K562 (cell line): ENCODE measurements around the gene ACADSB. TPM values are rescaled to one million over a fixed set of nuclear protein-coding genes. Genes with fewer than 3 reads are reported as not detected.

Experiments used
- CBFA2T2 ChIP-seq: fragments of 450-650 bp; conservative IDR thresholded peaks from 2 replicates; pipeline ENCODE4 v1.6.1; 2017; ENCODE audit warnings: mild to moderate bottlenecking
- GATAD2B ChIP-seq: fragments of 450-650 bp; IDR thresholded peaks from 2 replicates; pipeline ENCODE4 v1.6.1; 2017; ENCODE audit warnings: mild to moderate bottlenecking, borderline replicate concordance
- GTF2A2 ChIP-seq: IDR thresholded peaks from 2 replicates; pipeline ENCODE4 v1.6.1; 2016; ENCODE audit warnings: mild to moderate bottlenecking, missing genetic modification characterization, missing compliant biosample characterization
- ILK ChIP-seq: fragments of 450-650 bp; IDR thresholded peaks from 2 replicates; pipeline ENCODE4 v1.6.1; 2016; ENCODE audit warnings: missing genetic modification characterization, low read depth, mild to moderate bottlenecking, missing compliant biosample characterization, moderate library complexity, borderline replicate concordance
- RAD21 ChIP-seq, 2 experiments: fragments of 250-450 bp in 1 of 2; fragments of 450-650 bp in 1 of 2; sonication (Bioruptor Pico) in 1 of 2; formaldehyde crosslinking in 1 of 2; IDR thresholded peaks in 1 of 2; conservative IDR thresholded peaks in 1 of 2; 2 replicates each; pipeline versions ENCODE4 v1.4.0 to v1.8.0; 2020 to 2022; ENCODE audit warnings: mild to moderate bottlenecking in 2 of 2, moderate library complexity in 1 of 2
- SPI1 ChIP-seq: IDR thresholded peaks from 2 replicates; pipeline ENCODE4 v1.6.1; 2011; ENCODE audit warnings: low read depth, low read length, control low read depth, borderline replicate concordance
- U2AF2 ChIP-seq: fragments of 200-400 bp; formaldehyde crosslinking; optimal IDR thresholded peaks from 2 replicates; pipeline ENCODE3; 2017; ENCODE audit warnings: low read depth, mild to moderate bottlenecking, low read length
- ZNF224 ChIP-seq: sonication (generic); formaldehyde crosslinking; IDR thresholded peaks from 2 replicates; pipeline ENCODE4 v1.8.0; 2022; ENCODE audit warnings: mild to moderate bottlenecking, missing genetic modification reagents
- ZNF239 ChIP-seq: fragments of 250-450 bp; sonication (Bioruptor Pico); IDR thresholded peaks from 2 replicates; pipeline ENCODE4 v1.4.0; 2020; ENCODE audit warnings: mild to moderate bottlenecking
- ZNF384 ChIP-seq: IDR thresholded peaks from 2 replicates; pipeline ENCODE4 v1.6.1; 2012; ENCODE audit warnings: low read depth, low read length, improper control_type of control experiment
- polyA plus RNA-seq, 8 experiments: library from polyadenylated mRNA; depleted of rRNA in 4 of 8; stranded (reverse) in 5 of 8; unstranded in 3 of 8; fragments of >200 nt; fragmentation: Nextera tagmentation in 2 of 8; fragmentation: Illumina TruSeq in 1 of 8; extraction: Ambion mirVana in 2 of 8; extraction: Trizol in 1 of 8; gene quantifications; 2 replicates each; pipeline versions ENCODE4 v1.2.1 to v1.2.3, GENCODE V29; 2011 to 2014; ENCODE audit warnings: inconsistent platforms in 1 of 8, missing spikeins in 1 of 8
- total RNA-seq, 7 experiments: library from RNA; depleted of rRNA in 6 of 7; stranded (reverse); fragments of >200 nt in 6 of 7; fragmentation: Illumina TruSeq in 2 of 7; extraction: Trizol in 2 of 7; gene quantifications; 2 replicates each; pipeline versions ENCODE4 v1.2.1 to v1.2.3, GENCODE V29; 2011 to 2021; ENCODE audit warnings: low replicate concordance in 1 of 7
- TF ChIP-seq, protein P1 (sequence below): conservative IDR thresholded peaks from 2 replicates; pipeline ENCODE4 v1.6.1; 2011; ENCODE audit warnings: low read depth, mild to moderate bottlenecking, low read length; ENCODE audit not compliant: control insufficient read depth
- TF ChIP-seq, protein P2 (sequence below), 2 experiments: fragments of 450-650 bp in 1 of 2; sonication (generic) in 1 of 2; formaldehyde crosslinking in 1 of 2; IDR thresholded peaks; 2 replicates each; pipeline versions ENCODE4 v1.7.1 to v1.9.0; 2016 to 2022; ENCODE audit warnings: inconsistent platforms in 1 of 2, mild to moderate bottlenecking in 1 of 2, missing genetic modification reagents in 1 of 2

ACADSB gene
- total and polyA plus RNA-seq, 9 of the 15 experiments (the other 6 are each of a cell fraction or from before 2014, with no cell fraction given): 2.9 to 9.1 (median 5.8) TPM

DNA sequence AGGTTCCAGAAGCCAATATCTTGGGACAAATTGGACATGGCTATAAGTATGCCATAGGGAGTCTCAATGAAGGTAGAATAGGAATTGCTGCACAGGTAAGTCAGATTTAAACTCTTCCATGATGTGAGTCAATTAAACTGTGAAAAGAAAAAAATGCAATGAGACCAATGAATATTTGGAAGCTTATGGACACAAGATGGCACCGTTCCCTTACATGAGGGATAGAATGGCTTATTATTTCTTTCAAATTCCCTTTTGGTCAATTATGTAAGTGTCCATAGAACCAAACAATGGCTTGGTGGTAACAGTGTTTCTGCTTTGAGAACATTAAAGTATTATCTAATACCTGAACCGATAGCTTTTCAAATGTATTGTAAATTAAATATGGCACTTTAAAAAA lies 35.6 kb downstream of the ACADSB start (continued):
- TF ChIP-seq, protein P1, sequence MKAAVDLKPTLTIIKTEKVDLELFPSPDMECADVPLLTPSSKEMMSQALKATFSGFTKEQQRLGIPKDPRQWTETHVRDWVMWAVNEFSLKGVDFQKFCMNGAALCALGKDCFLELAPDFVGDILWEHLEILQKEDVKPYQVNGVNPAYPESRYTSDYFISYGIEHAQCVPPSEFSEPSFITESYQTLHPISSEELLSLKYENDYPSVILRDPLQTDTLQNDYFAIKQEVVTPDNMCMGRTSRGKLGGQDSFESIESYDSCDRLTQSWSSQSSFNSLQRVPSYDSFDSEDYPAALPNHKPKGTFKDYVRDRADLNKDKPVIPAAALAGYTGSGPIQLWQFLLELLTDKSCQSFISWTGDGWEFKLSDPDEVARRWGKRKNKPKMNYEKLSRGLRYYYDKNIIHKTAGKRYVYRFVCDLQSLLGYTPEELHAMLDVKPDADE: no peak
- TF ChIP-seq, protein P2, sequence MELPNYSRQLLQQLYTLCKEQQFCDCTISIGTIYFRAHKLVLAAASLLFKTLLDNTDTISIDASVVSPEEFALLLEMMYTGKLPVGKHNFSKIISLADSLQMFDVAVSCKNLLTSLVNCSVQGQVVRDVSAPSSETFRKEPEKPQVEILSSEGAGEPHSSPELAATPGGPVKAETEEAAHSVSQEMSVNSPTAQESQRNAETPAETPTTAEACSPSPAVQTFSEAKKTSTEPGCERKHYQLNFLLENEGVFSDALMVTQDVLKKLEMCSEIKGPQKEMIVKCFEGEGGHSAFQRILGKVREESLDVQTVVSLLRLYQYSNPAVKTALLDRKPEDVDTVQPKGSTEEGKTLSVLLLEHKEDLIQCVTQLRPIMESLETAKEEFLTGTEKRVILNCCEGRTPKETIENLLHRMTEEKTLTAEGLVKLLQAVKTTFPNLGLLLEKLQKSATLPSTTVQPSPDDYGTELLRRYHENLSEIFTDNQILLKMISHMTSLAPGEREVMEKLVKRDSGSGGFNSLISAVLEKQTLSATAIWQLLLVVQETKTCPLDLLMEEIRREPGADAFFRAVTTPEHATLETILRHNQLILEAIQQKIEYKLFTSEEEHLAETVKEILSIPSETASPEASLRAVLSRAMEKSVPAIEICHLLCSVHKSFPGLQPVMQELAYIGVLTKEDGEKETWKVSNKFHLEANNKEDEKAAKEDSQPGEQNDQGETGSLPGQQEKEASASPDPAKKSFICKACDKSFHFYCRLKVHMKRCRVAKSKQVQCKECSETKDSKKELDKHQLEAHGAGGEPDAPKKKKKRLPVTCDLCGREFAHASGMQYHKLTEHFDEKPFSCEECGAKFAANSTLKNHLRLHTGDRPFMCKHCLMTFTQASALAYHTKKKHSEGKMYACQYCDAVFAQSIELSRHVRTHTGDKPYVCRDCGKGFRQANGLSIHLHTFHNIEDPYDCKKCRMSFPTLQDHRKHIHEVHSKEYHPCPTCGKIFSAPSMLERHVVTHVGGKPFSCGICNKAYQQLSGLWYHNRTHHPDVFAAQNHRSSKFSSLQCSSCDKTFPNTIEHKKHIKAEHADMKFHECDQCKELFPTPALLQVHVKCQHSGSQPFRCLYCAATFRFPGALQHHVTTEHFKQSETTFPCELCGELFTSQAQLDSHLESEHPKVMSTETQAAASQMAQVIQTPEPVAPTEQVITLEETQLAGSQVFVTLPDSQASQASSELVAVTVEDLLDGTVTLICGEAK (IDR thresholded peaks at IDR 0.05): no peak
- TF ChIP-seq, protein P2 (CRISPR knock-in tag; IDR thresholded peaks at IDR 0.05): no peak
- TF ChIP-seq SPI1 (no peak), ILK (tag) (no peak), GTF2A2 (no peak), ZNF224 (CRISPR knock-in tag) (no peak), CBFA2T2 (no peak), GATAD2B (no peak), U2AF2 (no peak), ZNF239 (no peak), ZNF384 (0 out of 2 replicates have a peak, but pooled peaks have one; percentile 14), RAD21 (CRISPR knock-in tag; conservative IDR thresholded peaks at IDR 0.05 in 1 of 2, IDR thresholded peaks at IDR 0.05 in 1 of 2) (peak; percentile 54 to 74)
